ENCODE measurements around the gene EFNB2.

Gene EFNB2, protein sequence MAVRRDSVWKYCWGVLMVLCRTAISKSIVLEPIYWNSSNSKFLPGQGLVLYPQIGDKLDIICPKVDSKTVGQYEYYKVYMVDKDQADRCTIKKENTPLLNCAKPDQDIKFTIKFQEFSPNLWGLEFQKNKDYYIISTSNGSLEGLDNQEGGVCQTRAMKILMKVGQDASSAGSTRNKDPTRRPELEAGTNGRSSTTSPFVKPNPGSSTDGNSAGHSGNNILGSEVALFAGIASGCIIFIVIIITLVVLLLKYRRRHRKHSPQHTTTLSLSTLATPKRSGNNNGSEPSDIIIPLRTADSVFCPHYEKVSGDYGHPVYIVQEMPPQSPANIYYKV

DNA sequence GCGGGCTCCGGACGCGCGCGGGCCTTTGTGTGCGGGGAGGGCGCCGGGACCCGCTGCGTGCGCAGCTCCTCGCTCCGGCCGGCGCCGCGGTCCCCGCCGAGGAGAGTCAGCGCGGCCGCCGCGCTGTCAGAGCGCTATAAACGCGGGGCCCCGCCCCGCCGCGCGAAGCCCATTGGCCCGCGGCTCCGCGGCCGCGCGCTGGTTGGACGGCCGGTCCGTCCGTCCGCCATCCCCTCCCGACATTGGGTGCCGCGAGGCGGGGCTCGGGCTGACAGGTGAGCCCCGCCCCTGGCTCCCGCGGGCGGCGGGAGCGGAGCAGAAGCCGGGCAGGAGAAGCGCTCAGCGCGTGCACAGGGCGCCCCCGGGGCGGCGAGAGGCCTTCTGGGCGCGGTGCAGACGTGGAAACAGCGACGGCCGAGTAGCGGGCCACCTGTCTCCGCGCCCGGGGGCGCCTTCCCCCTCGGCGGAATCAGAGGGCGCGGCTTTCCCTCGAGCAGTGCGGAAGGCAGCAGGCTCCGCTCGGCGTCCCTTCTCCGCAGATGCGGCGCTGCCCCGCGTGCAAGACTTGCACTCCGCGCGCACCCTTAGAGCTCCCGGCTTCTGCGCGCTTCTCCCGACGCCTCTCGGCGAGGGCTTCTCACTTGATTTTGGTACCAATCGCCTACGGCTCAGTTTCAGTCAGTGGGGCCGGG lies at the start of gene EFNB2:
TSS of gene EFNB2 (minus strand) at position 111 of the 692 bp plus-strand sequence. CDS start 698 bp downstream, outside the sequence.
- DNase-seq (ENCODE audit: low read depth in 2 of 2): peak; percentile 81 to 84

DNA sequence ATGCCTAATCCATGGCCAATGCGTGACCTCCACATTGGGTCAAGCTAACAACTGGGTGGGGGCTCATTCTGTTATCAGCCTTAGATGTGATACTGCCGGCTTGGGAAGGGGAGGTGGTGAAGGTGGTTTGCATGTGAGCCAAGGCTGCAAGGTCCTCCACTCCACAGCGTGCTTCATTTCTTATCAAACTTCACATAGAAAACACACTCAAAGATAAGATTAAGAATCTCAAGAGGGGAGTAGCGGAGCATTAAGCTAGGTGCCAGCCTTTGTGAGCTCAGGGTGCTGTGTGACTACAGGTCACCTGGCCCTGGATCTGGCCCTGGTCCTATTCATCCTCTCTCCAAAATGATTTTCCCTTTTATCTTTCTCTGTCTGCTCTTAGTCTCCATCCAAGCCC lies 45.8 kb upstream of the EFNB2 start:
- no peak for DNase-seq (ENCODE audit: low read depth in 2 of 2)

DNA sequence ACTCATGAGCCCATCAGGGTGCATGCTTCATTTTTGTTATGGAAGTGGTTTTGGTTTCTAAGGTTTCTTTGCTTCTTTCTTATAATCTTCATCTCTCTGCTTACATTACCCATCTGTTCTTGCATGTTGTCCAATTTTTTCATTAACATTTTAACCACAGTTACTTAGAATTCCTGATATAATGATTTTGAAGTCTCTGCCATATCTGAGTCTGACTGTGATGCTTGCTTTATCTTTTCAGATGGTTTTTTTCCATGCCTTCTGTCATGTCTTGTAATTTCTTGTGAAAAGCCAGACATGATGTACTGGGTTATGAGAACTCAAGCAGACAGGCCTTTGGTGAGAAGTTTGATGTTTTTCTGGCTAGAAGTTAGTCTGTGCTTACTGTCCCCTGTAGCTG lies 40.4 kb upstream of the EFNB2 start:
- no peak for DNase-seq (ENCODE audit: low read depth in 2 of 2)

DNA sequence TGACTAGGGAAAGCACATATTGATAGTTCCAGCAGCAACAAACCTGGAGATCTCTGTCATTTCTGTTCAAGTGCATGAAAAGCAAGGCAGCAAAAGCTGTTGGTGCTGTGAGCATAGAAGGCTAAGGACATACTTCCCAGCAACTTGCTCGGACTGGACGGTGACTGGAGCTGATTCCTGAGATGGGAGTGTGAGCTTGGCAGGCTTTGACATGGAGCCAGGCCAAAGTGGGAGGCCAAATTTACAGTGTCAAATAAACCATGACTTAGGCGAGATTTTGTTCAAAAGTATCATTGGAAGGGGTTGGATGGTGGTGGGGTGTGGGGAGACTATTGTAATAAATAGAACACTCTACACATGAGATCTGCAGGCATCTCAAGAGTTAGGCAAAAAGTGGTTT lies 38.4 kb upstream of the EFNB2 start:
- no peak for DNase-seq (ENCODE audit: low read depth in 2 of 2)

DNA sequence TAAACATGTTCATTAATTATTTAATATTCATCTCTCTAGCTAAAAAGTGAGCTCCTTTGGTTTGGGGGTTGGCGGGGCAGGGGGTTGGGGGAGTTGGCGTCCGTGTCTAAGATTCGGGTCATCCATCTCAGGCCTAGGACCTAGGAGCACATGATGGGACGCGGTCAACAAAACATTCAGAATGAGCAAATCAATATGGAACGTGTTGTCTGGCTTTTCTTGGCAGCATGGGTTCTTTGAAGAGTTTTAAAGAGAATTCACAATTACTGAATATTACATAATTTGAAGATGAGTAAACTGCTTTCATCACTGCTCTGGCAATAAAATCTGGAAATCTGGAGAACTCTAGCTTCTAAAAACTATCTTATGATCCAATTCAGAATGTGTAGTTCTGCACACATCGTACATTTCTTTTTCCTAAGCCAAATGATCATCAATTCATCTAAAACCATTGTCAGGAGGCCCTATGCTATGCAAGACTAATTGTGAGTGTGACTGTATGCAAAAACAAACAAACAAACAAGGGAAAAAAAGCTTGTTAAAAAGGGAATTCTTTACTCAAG lies 37.9 kb upstream of the EFNB2 start:
- no peak for DNase-seq (ENCODE audit: low read depth in 2 of 2)

DNA sequence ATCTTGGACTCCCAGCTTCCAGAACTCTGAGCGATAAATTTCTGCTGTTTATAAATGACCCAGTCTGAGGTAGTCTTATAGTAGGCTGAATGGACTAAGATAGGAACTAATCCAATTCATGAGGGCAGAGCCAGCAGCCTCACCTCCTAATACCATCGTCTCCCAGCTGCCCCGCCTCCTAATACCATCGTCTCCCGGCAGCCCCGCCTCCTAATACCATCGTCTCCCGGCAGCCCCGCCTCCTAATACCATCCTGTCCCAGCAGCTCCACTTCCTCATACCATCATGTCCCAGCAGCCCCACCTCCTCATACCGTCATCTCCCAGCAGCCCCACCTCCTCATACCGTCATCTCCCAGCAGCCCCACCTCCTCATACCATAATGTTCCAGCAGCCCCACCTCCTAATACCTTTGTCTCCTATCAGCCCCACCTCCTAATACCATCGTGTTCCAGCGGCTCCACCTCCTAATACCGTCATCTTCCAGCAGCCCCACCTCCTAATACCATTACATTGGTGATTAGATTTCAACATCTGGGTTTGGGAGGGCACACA lies 34.9 kb upstream of the EFNB2 start:
- peak; percentile 47 to 68 for DNase-seq (ENCODE audit: low read depth in 2 of 2)

DNA sequence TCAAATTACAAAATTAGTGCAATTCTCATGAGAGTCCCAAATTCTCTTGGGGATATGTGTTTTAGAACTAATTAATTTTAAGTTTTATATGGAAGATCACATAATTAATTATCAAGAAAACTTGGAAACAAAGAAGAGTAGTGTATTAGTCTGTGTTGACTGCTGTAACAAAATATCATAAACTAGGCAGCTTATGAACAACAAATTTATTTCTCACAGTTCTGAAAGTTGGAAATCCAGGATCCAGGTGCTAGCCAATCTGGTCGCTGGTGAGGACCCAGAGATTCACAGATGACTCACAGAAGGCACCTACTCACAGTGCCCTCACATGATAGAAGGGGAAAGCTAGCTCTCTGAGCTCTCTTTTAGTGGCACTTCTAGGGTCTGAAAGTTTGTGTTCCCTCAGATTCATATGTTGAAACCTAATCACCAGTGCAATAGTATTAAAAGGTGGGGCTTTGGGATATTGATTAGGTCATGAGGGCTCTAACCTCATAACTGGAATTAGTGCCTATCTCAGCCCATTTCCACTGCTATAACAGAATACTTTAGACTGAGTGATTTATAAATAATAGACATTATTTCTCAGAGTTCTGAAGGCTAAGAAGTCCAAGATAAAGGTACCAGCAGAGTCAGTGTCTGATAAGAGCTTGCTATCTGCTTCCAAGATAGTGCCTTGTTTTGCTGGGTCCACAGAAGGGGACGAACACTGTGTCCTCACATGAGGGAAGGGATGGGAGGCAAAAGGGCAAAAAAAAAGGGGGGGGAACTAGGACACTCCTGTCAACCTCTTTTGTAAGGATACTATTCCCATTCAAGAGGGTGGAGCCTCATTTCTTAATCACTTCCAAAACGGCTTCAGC lies 34.0 kb upstream of the EFNB2 start:
- DNase-seq (ENCODE audit: low read depth in 2 of 2): no peak

DNA sequence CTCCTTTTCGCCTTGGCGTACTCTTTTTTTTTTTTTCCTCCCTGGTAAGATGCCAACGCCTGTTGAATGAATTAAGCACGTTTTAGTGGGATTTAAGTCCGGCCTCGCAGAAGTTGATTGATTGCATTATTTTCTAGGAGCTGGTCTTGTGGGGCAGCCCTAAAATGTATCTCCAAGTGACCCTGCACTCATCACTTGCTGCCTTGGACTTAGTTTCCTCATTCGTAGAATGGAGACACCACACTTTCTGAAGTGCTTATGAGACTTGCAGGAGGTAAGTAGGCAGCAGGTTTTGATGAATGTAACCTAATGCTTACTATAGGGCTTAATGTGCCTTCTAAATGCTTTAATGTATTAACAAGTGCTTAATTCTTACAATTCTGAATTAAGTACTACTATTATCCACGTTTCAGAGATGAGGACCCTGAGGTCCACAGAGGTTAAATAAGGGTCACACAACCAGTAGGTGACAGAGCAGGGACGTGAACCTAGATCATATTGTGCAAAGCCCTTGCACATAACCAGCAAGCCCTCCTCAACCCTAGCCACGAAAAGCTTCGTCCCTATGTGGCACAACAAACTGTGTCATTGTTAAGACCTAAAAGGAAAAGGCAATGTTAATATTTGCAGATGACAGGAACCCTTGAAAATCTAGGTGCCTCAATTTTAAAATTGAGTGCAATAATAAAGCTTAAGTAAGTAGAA lies 33.0 kb upstream of the EFNB2 start:
- no peak for DNase-seq (ENCODE audit: low read depth in 2 of 2)

DNA sequence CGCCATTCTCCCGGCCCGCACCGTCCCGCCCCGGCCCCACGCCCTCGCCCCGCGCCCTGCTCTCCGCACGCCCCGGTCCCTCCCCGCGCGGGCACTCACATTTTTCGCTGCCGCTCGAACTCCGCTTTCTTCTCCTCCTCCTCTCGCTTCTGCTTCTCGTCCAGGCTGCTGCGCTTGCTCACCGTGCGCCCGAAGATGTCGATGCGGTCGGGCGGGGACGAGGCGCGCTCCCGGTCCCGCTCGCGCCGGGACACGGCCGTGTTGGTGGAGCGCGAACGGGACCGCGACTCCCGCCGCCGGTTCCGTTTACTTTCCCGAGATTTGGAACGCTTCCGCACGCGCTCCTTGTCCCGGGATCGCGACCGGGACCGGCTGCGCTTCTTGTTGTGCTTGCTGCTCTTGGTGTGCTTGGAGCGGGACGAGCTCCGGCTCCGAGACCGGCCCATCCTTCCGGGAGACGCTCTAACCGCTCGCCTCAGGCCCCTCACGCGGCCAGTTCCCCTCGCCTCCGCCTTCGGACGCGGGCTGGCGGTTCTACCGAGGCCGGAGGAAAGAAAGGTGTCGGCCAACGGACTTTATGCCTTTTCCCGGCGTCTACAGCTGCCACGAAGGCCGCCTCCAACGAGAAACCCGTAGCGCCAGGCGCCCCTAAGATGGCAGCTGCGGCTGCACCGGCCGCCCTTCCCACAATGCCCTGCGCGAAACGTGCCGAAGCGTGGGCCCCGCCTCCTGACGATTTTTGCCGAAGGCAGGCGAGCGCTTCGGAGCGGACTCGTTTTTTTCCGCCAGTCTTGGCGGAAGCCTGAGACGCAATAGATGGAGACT lies 32.2 kb upstream of the EFNB2 start, which contains the start of gene ARGLU1:
TSS of gene ARGLU1 (minus strand) at position 664 of the 825 bp plus-strand sequence. CDS start at position 446, 218 bp downstream.
- peak; percentile 94 for DNase-seq (ENCODE audit: low read depth in 2 of 2)

DNA sequence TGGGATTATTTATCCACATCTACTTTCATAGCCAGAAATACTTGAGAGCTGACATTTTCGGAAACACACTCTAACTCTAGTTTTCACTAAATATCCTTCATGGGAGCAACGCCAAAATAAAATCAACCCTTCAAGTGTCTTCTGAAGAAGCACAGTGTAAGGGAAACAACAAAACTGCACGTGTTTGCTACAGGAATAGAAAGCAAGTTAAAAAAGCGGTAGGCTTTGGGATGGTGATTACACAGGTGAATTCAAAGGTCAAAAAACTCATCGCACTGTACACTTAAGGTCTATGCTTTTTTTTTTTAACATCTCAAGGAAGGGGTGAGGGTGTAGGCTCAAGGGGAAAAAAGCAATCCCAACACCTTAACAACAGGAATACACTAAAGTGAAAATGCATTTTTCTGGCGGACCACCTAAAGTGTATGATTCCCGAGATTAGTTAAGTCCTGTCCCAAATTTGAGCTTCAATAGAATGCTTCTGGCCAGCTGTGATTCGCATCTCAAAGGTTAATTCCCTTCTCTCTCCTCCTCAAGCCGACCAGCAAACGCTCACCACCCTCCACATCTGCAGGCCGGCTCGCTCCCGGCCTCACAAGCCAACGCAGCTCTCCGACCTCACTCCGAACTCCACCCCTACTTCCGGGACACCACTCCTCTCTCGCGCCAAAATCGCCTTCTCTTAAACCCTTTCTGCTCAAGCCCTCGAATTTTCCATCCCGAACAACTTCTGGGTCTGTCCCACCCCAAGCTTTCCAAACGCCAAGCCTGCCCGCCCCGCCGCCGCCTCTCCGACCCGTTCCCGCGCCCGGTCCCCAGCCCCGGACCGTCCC lies 31.4 kb upstream of the EFNB2 start:
- DNase-seq (ENCODE audit: low read depth in 2 of 2): peak in 1 of 2 donors; percentile 7

DNA sequence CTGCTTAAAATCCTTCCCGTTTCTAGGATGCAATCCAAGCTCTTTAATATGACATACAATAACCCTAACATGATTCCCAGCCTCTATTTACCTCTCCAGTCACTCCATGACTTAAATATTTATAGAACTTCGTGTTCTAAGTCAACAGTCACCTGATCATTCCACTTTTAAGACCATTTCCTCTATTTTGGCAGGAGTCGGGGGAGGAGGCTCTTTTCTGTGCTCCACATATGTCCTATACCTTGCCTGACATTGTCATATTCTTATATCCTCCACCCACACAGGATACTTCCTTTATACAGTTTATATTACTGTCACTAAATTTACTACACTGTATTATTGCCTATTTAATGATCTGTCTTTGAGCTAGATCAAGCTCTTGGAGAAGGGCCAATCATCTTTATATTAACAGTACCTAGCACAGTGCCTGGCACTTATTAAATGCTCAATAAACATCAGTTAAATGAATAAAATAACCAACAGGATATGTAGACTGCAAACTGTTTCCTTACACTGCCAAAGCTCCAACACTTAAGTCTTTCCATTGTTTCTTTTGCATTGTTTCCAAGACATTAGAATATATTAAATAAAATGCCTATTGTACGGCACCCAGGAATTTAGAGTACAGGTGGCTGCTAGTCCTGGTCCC lies 29.8 kb upstream of the EFNB2 start:
- no peak for DNase-seq (ENCODE audit: low read depth in 2 of 2)

DNA sequence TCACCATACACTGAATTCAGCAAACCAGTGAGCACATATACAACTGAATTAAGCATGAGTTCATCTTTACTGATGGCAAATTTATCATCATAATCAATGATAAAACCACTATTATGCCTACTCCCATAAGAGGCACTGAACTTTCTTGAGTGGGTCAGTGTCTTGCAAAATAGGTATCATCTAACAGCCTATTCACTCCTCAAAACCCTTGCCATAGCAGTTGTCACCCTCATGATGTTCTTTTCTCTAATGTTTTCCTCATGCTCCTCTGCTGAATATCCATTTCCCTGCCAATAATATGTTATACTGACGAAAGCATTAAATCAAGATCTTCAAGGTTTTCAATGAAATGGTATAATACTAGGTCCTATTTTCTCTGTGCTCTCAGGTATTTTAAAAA lies 26.8 kb upstream of the EFNB2 start:
- DNase-seq (ENCODE audit: low read depth in 2 of 2): no peak

DNA sequence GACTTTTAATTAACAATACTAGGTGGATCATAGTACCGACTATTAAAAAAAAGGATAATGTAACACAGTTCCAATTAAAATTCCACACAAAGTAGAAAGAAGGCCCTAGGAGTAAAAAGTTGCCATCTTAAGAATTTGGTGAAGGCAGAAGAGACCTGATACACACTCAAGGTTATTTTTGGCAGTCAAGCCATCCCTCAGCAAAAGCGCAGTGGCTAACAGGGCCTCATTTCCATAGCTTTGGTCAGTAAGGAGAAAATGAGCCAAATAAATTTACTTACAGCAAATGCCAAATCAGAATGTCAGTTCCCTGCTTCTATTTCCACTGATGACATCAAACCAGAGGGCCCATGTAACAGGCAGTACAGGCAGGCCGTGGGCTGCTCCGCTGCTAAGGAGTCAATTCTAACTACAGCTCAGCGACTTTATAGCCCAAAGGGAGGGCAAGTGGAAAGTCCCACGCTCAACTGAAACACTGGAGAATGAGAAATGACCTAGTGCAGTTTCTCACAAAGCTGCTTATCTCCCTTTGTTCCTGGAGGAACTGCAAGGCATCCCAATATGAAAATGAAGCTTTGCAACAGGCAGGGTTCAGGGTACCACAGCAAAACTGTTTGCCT lies 26.2 kb upstream of the EFNB2 start:
- DNase-seq (ENCODE audit: low read depth in 2 of 2): peak; percentile 18 to 20

DNA sequence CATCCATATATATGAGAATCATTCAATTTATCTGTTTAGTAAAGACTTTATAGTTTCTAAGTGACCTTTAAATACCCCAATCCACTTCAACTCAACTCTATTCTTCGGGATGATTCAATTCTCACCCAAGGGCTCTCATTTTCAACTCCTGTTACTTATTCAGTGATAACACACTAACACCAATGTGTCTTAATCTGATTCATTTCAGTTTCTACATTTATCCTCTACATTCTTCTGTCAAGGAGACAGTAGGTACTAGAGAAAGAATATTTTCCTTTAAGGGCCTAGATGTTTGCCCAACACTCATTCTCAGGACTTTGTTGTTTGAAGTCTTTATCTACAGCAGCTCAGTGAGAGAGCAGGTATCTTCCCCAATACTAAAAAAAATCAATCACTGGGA lies 25.4 kb upstream of the EFNB2 start:
- no peak for DNase-seq (ENCODE audit: low read depth in 2 of 2)

DNA sequence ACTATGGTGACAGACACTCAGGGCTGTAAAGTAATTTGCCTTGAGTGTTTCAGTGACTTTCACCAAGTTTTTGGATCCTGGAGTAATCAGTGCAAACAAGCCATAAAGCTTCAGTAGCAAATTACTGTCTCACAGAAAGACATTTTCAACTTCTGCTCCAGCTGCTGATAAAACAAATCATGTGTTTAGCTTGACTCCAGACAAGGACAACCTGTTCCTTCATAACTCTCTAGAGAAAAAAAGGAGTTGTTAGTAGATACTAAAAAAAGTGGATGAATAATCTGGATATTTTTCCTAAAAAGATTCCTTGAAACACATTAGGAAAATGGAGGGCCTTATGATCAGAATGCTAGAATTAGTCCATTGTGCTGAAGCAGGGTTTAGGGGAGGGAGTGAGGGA lies 23.1 kb upstream of the EFNB2 start:
- DNase-seq (ENCODE audit: low read depth in 2 of 2): no peak

DNA sequence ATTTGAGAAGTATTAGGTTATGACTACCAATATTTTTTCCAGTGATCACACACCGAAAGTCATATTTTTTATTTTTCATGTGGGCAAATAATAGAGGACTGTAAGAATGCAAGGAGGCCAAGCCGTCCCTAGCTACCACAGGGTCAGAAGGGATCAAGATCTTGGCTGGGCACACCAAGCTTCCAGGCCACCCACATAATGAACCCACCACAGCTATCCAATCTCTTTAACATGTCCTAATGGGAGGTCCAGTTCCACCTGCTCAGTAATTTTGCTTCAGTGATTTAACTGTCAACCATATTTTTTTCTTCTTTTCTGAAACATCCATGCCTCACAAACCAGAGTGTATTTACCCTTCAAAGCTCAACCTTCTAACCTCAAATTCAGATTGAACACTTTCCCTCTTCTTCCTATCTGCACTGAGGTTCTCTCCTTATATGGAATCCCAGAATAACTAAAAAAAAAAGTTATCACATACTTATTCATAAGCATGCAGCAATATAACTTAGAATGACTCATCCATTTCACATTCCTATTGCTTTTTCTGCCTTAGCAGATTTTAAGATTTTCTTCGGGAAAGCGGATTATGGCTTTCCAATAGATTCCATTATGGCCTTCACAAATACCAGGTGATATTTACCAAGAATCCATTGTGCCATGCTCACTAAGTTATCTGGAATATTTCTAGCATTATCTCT lies 20.3 kb upstream of the EFNB2 start:
- DNase-seq (ENCODE audit: low read depth in 2 of 2): no peak

DNA sequence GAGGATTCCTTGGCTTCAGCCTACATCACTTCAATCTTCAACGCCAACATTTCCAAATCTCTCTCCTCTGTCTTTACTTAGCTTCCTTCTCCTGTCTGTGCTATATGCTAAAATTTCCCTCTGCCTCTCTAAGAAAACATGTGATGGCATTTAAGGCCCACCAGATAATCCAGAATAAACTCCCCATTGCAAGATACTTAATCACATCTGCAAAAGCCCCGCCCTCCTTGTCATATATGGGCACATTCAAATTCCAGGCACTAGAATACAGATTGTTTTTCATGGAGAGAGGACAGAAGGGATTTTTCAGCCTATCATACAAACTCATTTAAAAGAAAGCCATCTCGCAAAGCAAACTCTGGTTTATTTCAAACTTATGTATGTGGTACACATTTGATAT lies 16.3 kb upstream of the EFNB2 start:
- no peak for DNase-seq (ENCODE audit: low read depth in 2 of 2)

DNA sequence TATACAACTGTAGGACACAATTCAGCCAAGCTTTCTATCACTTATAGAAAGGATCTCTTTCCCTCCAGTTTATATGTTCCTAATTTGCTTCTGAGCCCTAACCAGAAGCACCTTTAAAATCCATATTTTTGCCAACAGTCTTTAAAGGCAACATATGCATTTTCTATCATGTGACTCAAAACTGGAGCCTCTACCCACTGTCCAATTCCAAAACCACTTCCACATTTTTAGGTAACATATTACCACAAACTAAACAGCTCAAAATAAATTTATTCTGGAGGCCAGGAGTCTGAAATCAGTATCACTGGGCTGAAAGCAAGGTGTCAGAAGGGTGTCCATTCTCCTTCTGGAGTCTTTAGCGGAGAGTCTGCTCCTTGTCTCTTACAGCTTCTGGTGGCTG lies 15.9 kb upstream of the EFNB2 start:
- no peak for DNase-seq (ENCODE audit: low read depth in 2 of 2)
